LoVo (cell line): ENCODE data around the gene NEMP1.
"Not testable (repeated sequence)": the region's sequence is repeated elsewhere in the genome, so short reads cannot be mapped to it uniquely, and the experiment has no call there.

Experiments
- DNase-seq: peaks from one replicate; pipeline ENCODE4 v3.0.0-alpha.2; 2016; ENCODE audit warnings: low spot score

The NEMP1 gene

GRCh38 chr12:57029457-57029856 lies 49.1 kb downstream of the NEMP1 start:
- DNase-seq, result no peak

GRCh38 chr12:57027805-57028153 lies 50.8 kb downstream of the NEMP1 start:
- no peak for DNase-seq

DNA sequence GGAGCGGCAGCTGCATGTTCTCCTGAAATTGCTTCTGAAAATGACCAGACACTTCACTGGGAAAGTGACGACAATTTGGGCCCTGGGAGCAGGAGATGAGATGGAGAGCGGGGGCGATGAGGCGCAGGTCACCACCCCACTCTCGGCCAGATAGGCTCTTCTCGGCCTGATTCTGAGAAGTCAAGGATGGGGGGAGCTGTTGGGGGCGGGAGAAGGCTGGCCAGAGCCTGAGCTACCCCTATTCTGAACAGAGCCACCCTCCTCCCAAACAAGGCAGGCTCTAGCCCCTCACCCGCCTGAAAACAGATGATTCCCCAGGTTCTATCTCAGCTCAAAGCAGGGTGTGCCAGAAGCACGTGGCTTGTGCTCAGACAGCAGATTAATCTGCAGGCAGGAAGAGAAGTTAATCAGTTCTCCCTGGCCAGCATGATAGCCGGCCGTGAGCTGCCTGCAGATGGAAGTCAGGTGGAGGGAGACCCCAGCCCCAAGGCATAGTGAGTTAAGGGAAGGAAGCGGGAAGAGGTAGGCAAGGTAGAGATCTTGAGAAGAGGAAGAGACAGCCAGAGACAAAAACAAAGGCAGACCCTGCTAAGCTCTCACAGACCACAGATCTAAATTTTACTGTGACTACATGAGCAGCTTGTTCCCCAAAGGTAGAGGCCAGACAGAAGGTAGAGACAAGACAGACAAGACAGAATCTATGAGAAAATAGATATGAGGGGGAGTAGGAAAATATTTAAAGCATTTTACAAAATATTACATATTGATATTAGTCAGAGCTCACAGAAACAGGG lies 51.4 kb downstream of the NEMP1 start:
- no peak for DNase-seq

- DNase-seq, result no peak
These were observed 53.4 kb downstream of the NEMP1 start for GRCh38 chr12:57025196-57025595.

DNA sequence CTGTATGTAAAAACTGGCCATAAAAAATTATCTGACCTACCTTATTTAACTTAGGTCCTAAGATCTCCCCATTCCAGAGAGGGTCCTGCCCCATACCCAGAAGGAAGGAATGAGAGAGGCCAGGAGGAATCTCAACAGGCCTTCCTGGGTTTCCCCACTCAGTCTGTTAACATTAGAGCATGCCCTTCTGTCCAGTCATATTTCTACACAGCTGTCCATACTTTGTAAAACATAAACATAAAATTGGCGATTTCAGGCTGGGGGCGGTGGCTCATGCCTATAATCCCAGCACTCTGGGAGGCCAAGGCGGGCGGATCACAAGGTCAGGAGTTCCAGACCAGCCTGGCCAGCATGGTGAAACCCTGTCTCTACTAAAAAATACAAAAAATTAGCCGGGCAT lies 56.3 kb downstream of the NEMP1 start:
- DNase-seq, result not testable (repeated sequence)

DNA sequence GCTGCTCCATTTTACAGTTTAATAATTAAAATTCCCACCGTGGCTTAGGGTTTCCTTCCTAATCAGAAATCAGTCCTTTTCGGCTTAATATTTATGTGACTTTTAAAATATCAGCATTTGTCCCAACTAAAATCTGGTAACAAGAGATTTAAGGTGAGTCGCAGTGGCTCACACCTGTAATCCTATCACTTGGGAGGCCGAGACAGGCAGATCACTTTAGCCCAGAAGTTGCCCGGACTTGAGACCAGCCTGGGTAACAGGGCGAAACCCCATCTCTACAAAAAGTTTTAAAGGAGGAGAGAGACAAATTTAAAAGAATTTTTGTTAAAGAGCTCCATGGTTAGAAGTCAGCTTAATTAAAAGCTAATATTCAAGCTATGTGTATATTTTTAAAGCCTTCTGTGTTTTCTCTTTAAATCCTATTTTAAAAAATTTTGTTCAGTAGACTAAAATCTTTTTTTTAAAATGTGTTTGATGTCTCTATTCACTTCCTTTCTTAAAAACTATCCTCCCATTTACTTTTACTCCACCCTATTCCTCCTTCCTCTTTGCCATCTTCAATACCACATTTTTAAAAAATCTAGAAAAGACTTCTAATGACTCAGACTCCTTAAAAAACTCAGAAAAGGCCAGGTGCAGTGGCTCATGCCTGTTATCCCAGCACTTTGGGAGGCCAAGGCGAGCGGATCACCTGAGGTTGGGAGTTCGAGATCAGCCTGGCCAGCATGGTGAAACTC lies 58.4 kb downstream of the NEMP1 start:
- DNase-seq, result no peak

DNA sequence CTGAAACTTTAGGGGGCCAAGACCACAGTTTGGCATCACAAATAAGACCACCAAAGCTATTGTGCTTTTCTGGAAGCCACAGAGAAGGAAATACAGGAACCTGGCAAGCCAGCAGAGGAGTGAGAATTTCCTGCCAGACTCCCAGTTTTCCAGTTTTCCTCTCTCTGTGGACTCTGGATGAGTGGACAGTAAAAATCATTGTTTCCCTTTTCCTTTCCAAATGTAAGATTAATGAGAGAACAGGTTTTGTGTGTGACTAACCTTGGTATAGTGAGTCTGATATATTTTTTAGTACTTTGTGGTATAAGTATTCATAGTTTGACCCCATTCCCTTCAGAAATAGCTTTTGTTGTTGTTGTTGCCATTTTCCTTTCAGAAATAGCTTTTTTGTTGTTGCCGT lies 59.7 kb downstream of the NEMP1 start:
- DNase-seq, result no peak

GRCh38 chr12:57018353-57018752 lies 60.2 kb downstream of the NEMP1 start:
- DNase-seq, result peak; percentile 14

DNA sequence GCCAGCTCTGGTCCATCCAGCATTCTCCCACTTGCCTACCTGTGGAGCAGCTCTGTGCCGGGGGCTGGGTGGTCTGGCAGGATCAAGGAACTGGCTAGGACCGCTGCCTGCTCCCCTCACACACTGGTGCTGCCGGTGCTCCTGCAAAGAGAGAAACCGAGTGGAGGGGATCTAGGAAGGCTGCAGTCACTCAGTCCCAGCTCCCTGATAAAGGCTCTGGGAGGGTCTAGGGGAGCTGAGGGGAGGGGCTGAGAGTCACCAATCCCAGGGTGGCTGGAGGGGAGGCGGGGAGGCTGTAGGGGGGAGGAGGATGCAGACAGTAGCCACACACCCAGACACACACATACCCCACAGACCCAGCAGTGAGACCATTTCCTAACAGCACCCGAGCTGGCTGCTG lies 62.2 kb downstream of the NEMP1 start, which contains the start of gene TAC3:
TAC3 (minus strand) TSS at position 182 of the 400 bp plus-strand sequence. CDS start 732 bp downstream, outside the sequence.
- DNase-seq, result no peak

DNA sequence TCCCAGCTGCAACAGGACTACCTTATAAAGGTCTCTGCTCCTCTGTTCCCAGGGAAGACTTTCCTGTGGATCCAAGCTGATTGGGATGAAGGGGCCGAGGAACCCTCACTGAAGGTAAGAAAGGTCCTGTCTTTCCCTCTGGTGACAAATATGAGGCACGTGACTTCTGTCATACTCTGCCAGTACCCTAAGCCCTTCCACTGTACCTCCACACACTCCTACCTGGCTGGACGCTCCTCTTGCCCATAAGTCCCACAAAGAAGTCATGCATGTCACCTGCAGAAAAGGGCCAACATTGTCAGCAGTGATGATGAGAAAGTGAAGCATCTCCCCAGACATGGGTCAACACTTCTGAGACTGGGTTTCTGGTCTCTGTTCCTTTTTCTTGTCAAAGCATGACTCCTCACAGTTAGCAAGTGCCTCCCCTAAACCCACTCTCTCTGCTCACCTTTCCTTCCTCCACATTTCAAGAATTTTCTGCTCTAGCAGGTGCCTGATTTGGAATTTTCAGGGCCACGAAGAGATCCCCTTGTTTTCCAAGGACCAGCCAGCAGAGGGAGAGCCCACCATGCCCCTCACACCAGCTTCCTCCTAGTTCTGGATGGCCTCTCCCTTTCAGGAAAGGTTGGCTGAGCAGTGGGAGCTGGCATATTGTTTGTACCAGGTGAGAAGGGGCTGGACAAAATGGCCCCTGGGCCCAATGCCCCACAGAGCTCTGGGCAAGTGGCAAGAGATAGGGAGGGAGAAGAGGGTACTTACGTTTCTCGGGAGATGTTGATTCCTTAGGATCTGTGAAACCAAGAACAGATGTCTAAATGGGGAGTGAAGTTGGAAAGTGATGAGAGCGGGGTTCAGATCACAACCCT lies 65.8 kb downstream of the NEMP1 start:
- no peak for DNase-seq

DNA sequence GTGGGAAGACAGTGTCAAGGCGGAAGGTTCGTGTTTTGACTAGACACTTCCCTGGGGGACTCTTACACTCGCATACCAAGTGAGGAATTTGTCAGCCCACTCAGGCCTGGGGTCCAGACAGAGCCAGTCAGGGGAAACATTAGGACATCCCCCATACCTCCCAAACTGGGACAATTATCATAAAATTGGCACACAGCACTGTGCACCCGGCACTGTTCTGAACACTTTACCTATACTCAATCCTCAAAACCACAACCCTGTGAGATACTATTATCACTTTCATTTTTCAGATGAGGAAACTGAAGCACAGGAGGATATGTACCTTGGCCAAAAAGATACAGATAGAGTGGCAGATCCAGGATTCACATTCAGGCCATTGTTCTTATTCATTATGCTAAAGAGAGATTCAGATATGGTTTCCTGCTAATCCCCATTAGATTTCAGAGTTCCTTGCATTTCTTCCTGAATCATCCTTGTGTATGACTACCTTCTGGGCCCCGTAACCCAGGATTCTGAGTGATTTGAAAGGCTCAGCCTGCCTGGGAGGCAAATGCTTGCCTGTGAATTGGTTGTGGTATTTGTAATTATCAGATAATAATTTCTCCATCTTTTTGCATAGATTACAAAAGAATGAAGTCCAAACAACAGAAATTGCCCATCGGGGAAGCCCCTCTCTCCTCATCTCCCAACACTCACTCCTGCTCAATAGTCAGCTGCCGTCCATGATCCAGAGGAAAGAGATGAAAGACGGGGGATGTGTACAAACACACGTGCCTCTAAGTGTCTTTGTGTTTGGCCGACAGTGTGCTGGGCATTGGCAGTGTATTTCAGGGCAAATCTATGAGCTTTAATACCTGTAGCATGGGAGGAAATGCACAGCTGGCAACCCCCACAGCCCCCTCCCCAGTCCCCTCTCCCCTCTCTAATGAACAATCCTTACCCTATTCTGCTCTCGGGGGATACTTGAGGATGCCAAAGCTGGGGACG lies 66.9 kb downstream of the NEMP1 start:
- no peak for DNase-seq

GRCh38 chr12:57010627-57011247 lies 67.9 kb downstream of the NEMP1 start:
- DNase-seq, result no peak

GRCh38 chr12:57009949-57010626 lies 68.5 kb downstream of the NEMP1 start:
- DNase-seq, result no peak

GRCh38 chr12:57008178-57008577 lies 70.4 kb downstream of the NEMP1 start:
- peak; percentile 66 for DNase-seq

GRCh38 chr12:57006809-57007475 lies 71.6 kb downstream of the NEMP1 start:
- no peak for DNase-seq

DNA sequence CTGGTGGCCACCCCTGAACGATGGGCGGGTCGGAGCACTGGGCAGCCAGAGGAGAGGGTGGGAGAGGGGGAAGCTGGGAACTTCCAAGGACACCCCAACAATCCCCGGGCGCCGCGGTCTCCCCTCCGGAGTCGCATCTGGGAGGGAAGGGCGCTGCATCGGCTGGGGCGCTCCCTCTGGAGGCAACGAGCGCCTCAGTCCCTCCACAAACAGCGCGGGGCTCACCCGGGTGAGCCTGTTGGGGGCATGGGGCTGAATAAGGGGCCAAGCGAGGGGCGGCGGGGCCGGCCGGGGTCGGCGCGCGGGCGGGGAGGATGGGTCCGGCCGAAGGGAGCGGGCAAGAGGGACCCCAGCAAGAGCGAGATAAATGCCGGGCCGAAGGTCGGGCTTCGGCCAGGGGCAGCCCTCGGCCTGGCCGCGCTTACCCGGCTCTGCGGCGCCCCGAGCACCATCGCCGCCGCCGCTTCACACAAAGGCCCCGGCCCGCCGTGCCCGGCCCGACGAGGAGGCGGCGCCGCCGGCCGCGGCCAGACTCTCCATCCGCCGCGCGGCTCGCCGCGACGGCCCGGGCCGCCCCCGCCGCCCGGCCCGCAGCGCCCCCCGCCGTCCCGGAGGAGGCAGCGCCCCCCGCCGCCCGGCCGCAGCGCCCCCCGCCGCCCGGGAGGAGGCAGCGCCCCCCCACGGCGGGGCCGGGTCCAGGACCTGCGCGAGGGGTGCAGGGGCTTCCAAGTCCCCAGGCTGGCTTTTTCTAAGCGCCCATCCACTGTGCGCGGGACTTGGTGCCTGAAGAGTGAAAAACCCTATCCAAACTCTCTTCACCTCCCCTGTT lies 72.4 kb downstream of the NEMP1 start, which contains the start of gene ZBTB39:
ZBTB39 (minus strand) TSS at position 567 of the 829 bp plus-strand sequence. CDS start 1,629 bp downstream, outside the sequence.
- peak; percentile 84 for DNase-seq
